ENCODE measurements around the gene CDH4. TPM values are rescaled to one million over a fixed set of nuclear protein-coding genes. Genes with fewer than 3 reads are reported as not detected.
"Not testable (repeated sequence)": the region's sequence is repeated elsewhere in the genome, so short reads cannot be mapped to it uniquely, and the experiment has no call there.

The CDH4 gene
- total and polyA plus RNA-seq, 4 donors = 0.06 to 0.10 TPM; not detected in 2

DNA sequence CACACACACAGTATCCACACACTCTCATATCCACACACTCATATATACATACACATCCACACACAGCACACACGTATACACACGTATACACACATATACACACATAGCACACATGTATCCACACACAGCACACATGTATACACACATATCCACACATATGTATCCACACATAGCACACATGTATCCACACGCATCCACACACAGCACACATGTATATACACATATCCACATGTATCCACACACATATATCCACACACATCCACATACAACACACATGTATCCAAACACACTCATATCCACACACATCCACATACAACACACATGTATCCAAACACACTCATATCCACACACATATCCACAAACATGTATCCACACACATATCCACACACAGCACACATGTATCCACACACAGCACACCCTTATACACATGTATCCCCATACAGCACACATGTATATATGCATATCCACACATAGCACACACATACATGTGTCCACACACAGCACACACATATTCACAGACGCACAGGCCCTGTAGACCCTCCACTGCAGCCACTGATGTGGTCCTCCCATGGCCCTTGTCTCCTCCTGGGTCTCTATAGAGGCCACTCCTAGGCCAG, 172.1 kb downstream of the CDH4 start:
- no peaks in the 10 kb centered on the region for H3K36me3 ChIP-seq (ENCODE audit: control insufficient read depth in 1 of 2, insufficient read depth in 2 of 2, low read length in 1 of 2)
- no peaks in the 10 kb centered on the region for H3K27me3 ChIP-seq (ENCODE audit: control insufficient read depth in 1 of 2, insufficient read depth in 2 of 2, low read length in 1 of 2)
- no peaks in the 10 kb centered on the region for H3K9me3 ChIP-seq (ENCODE audit: control insufficient read depth, low read length)
- H3K4me3 ChIP-seq (ENCODE audit: low read length in 2 of 2) = no peak overlapping the region
- intact Hi-C loops (cut with DNase I) = no loop called here
- DNase-seq = no peak
- H3K4me1 ChIP-seq (ENCODE audit: control insufficient read depth in 1 of 2, insufficient read depth in 2 of 2, low read length in 2 of 2) = no peaks in the 10 kb centered on the region
- ATAC-seq (ENCODE audit: low FRiP score) = no peak
- WGBS, 2 donors = 87 to 88% methylated on average over 4 of the region's 4 CpGs
- no peak overlapping the region for H3K27ac ChIP-seq (ENCODE audit: low read depth in 1 of 2, low read length in 2 of 2)

DNA sequence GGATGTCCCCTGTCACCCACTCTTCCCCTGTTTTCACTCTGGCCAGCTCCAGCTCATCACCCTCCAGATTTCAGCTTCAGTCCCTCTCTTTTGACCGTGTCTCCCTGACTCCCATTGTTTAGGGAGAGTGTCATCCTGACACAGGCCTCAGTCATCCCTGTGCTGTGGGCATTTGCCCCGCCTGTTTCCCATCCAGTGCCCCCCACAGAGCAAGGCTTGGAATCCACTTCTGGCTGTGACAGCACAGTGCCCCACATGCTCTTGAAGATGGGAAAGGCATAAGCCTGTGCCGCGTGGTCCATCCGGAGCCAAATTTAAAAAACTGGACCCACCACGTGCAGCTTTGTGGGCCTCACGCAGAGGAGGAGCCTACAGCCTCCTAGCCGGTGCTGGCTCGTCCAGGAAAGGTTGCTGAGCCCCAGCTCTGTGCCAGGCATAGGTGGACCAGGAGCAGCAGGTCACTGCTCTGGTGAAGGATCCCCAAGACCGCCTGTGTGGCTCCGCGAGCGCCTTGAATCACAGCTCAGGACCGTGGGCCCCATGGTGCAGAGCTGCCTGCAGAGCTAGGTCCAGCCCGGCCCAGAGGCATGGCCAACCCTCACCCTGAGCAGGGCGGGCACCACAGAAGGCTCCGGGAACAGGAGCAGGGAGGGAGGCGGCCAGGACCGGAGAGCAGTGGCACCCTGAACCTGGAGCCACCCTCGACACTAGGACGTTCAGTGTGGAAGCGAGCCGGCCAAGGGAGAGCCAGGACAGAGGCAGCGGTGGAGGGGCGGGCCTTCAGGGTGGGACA, 172.8 kb downstream of the CDH4 start:
- no peaks in the 10 kb centered on the region for H3K4me1 ChIP-seq (ENCODE audit: control insufficient read depth in 1 of 2, insufficient read depth in 2 of 2, low read length in 2 of 2)
- H3K36me3 ChIP-seq (ENCODE audit: control insufficient read depth in 1 of 2, insufficient read depth in 2 of 2, low read length in 1 of 2) = no peaks in the 10 kb centered on the region
- H3K4me3 ChIP-seq (ENCODE audit: low read length in 2 of 2) = no peak overlapping the region
- intact Hi-C loops (cut with DNase I) = no loop called here
- H3K27ac ChIP-seq (ENCODE audit: low read depth in 1 of 2, low read length in 2 of 2) = no peak overlapping the region
- DNase-seq (no peak), ATAC-seq (ENCODE audit: low FRiP score) (no peak)
- no peaks in the 10 kb centered on the region for H3K9me3 ChIP-seq (ENCODE audit: control insufficient read depth, low read length)
- 83 to 89% methylated on average over 24 to 25 of the region's 25 CpGs for WGBS, 2 donors
- H3K27me3 ChIP-seq (ENCODE audit: control insufficient read depth in 1 of 2, insufficient read depth in 2 of 2, low read length in 1 of 2) = no peaks in the 10 kb centered on the region

- H3K27ac ChIP-seq (ENCODE audit: low read depth in 1 of 2, low read length in 2 of 2); H3K36me3 ChIP-seq (ENCODE audit: control insufficient read depth in 1 of 2, insufficient read depth in 2 of 2, low read length in 1 of 2); H3K27me3 ChIP-seq (ENCODE audit: control insufficient read depth in 1 of 2, insufficient read depth in 2 of 2, low read length in 1 of 2); intact Hi-C loops (cut with DNase I); DNase-seq; ATAC-seq (ENCODE audit: low FRiP score); H3K9me3 ChIP-seq (ENCODE audit: control insufficient read depth, low read length); H3K4me3 ChIP-seq (ENCODE audit: low read length in 2 of 2); H3K4me1 ChIP-seq (ENCODE audit: control insufficient read depth in 1 of 2, insufficient read depth in 2 of 2, low read length in 2 of 2): not testable (repeated sequence)
- WGBS, 2 donors = 92 to 93% methylated on average over 18 of the region's 18 CpGs
These were observed 173.5 kb downstream of the CDH4 start for GRCh38 chr20:61425541-61425991.

GRCh38 chr20:61426352-61426751, 174.3 kb downstream of the CDH4 start:
- no peaks in the 10 kb centered on the region for H3K4me1 ChIP-seq (ENCODE audit: control insufficient read depth in 1 of 2, insufficient read depth in 2 of 2, low read length in 2 of 2)
- H3K4me3 ChIP-seq (ENCODE audit: low read length in 2 of 2) = no peak overlapping the region
- intact Hi-C loops (cut with DNase I) = no loop called here
- ATAC-seq (ENCODE audit: low FRiP score) = no peak
- DNase-seq = no peak
- no peak overlapping the region for H3K27ac ChIP-seq (ENCODE audit: low read depth in 1 of 2, low read length in 2 of 2)
- WGBS, 2 donors = 80 to 83% methylated on average over 8 of the region's 8 CpGs
- no peaks in the 10 kb centered on the region for H3K9me3 ChIP-seq (ENCODE audit: control insufficient read depth, low read length)
- no peaks in the 10 kb centered on the region for H3K27me3 ChIP-seq (ENCODE audit: control insufficient read depth in 1 of 2, insufficient read depth in 2 of 2, low read length in 1 of 2)
- no peaks in the 10 kb centered on the region for H3K36me3 ChIP-seq (ENCODE audit: control insufficient read depth in 1 of 2, insufficient read depth in 2 of 2, low read length in 1 of 2)

GRCh38 chr20:61429458-61430227, 177.6 kb downstream of the CDH4 start:
- Histone ChIP-seq H3K27me3 (ENCODE audit: control insufficient read depth in 1 of 2, insufficient read depth in 2 of 2, low read length in 1 of 2) (no peaks in the 10 kb centered on the region), H3K36me3 (ENCODE audit: control insufficient read depth in 1 of 2, insufficient read depth in 2 of 2, low read length in 1 of 2) (no peaks in the 10 kb centered on the region), H3K9me3 (ENCODE audit: control insufficient read depth, low read length) (peaks cover 2% of the 10 kb centered on the region), H3K4me3 (ENCODE audit: low read length in 2 of 2) (no peak overlapping the region), H3K4me1 (ENCODE audit: control insufficient read depth in 1 of 2, insufficient read depth in 2 of 2, low read length in 2 of 2) (no peaks in the 10 kb centered on the region), H3K27ac (ENCODE audit: low read depth in 1 of 2, low read length in 2 of 2) (no peak overlapping the region)
- intact Hi-C loops (cut with DNase I) = no loop called here
- no peak for ATAC-seq (ENCODE audit: low FRiP score)
- WGBS, 2 donors = 88 to 89% methylated on average over 4 of the region's 4 CpGs
- DNase-seq = no peak

DNA sequence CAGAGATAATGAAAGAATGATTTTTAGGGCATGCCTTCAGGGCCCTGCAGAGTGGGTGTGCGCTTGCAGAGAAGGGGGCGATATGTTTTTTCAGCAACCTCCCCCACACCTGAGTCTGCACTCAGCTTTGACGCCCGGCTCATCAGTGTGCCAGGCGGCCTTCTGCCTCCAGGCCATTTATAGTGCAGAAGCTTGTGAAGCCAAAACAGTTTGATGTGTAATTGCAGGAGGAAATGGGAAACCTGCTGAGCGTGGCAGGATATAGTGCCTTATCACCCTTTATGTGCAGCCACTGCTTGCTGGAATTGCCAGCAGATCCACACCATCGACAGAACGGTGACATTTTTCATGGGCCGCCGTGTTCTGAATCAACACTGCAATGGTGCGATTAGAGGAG, 178.2 kb downstream of the CDH4 start:
- intact Hi-C loops (cut with DNase I) = no loop called here
- Histone ChIP-seq H3K9me3 (ENCODE audit: control insufficient read depth, low read length) (peaks cover 2% of the 10 kb centered on the region), H3K4me3 (ENCODE audit: low read length in 2 of 2) (no peak overlapping the region), H3K27me3 (ENCODE audit: control insufficient read depth in 1 of 2, insufficient read depth in 2 of 2, low read length in 1 of 2) (no peaks in the 10 kb centered on the region), H3K36me3 (ENCODE audit: control insufficient read depth in 1 of 2, insufficient read depth in 2 of 2, low read length in 1 of 2) (no peaks in the 10 kb centered on the region), H3K27ac (ENCODE audit: low read depth in 1 of 2, low read length in 2 of 2) (no peak overlapping the region), H3K4me1 (ENCODE audit: control insufficient read depth in 1 of 2, insufficient read depth in 2 of 2, low read length in 2 of 2) (no peaks in the 10 kb centered on the region)
- ATAC-seq (ENCODE audit: low FRiP score) (no peak), DNase-seq (no peak)
- WGBS, 2 donors = 28 to 36% methylated on average over 11 of the region's 11 CpGs

DNA sequence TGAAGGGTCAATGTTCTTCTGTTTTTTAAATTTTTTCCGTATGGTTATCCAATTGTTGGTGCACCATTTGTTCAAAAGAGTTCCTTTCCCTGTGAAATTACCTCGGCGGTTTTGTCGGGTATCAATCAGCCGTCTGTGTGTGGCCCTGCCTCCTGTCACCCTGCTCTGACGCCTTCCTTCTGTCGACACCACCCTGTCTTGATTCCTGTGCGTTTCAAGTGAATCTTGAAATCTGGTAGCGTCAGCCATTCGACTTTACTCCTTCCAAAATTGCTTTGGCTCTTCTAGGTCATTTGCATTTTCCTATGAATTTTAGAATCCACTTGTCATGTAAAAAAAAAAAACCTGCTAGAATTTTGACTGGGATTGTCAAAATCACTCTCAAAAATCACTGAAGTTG, 181.1 kb downstream of the CDH4 start:
- WGBS, 2 donors = 16 to 32% methylated on average over 10 of the region's 10 CpGs
- Histone ChIP-seq H3K4me3 (ENCODE audit: low read length in 2 of 2) (no peak overlapping the region), H3K9me3 (ENCODE audit: control insufficient read depth, low read length) (peaks cover 2% of the 10 kb centered on the region), H3K4me1 (ENCODE audit: control insufficient read depth in 1 of 2, insufficient read depth in 2 of 2, low read length in 2 of 2) (no peaks in the 10 kb centered on the region), H3K27ac (ENCODE audit: low read depth in 1 of 2, low read length in 2 of 2) (no peak overlapping the region), H3K27me3 (ENCODE audit: control insufficient read depth in 1 of 2, insufficient read depth in 2 of 2, low read length in 1 of 2) (no peaks in the 10 kb centered on the region), H3K36me3 (ENCODE audit: control insufficient read depth in 1 of 2, insufficient read depth in 2 of 2, low read length in 1 of 2) (no peaks in the 10 kb centered on the region)
- intact Hi-C loops (cut with DNase I) = no loop called here
- DNase-seq (no peak), ATAC-seq (ENCODE audit: low FRiP score) (no peak)

DNA sequence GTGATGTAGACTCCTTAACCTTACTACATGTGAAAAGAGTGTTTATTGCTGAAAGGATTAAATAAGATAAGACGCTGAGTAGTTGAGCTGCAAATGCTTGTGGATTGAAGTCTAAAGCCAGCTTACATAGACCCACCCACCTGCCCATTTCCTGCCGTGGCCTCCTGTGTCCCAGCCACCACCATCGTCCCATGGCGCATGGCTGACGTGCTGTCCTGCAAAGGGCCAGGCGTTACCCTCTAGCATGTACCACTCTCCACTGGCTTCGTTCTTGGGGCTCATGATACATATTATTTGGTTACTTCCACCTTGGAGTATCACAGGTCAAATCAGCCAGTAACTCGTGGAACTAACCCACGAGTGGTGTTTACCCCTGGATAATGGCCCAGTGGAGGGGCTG, 181.8 kb downstream of the CDH4 start:
- Histone ChIP-seq H3K36me3 (ENCODE audit: control insufficient read depth in 1 of 2, insufficient read depth in 2 of 2, low read length in 1 of 2) (no peaks in the 10 kb centered on the region), H3K27ac (ENCODE audit: low read depth in 1 of 2, low read length in 2 of 2) (no peak overlapping the region), H3K9me3 (ENCODE audit: control insufficient read depth, low read length) (peaks cover 2% of the 10 kb centered on the region), H3K4me1 (ENCODE audit: control insufficient read depth in 1 of 2, insufficient read depth in 2 of 2, low read length in 2 of 2) (no peaks in the 10 kb centered on the region), H3K4me3 (ENCODE audit: low read length in 2 of 2) (no peak overlapping the region), H3K27me3 (ENCODE audit: control insufficient read depth in 1 of 2, insufficient read depth in 2 of 2, low read length in 1 of 2) (no peaks in the 10 kb centered on the region)
- WGBS, 2 donors = 66 to 71% methylated on average over 9 of the region's 9 CpGs
- DNase-seq (no peak), ATAC-seq (ENCODE audit: low FRiP score) (no peak)
- intact Hi-C loops (cut with DNase I) = no loop called here
